T-helper 2 cell treated with Interferon-gamma antibody and Interleukin-4, amounts not matched to agents 5 μg/mL and 100 μg/mL, for 36 hours (primary cell): Measurements from ENCODE around the gene SSBP1.

Source experiments
- DNase-seq: peaks from one replicate; pipeline ENCODE4 v3.0.0; 2021; ENCODE audit warnings: low spot score
- H3K27ac Mint-ChIP-seq: one replicate; pipeline ENCODE4 v1.8.0; 2021; ENCODE audit warnings: mild to moderate bottlenecking, mixed read lengths
- H3K27me3 Mint-ChIP-seq: one replicate; pipeline ENCODE4 v1.8.0; 2021; ENCODE audit warnings: low read depth, mixed read lengths
- H3K36me3 Mint-ChIP-seq: one replicate; pipeline ENCODE4 v1.8.0; 2021; ENCODE audit warnings: low read depth, mixed read lengths
- H3K4me1 Mint-ChIP-seq: one replicate; pipeline ENCODE4 v1.8.0; 2021; ENCODE audit warnings: low read depth, mixed read lengths
- H3K4me3 Mint-ChIP-seq: one replicate; pipeline ENCODE4 v1.8.0; 2022; ENCODE audit warnings: mild to moderate bottlenecking, moderate library complexity, mixed read lengths
- H3K9me3 Mint-ChIP-seq: one replicate; pipeline ENCODE4 v1.8.0; 2021; ENCODE audit warnings: mixed read lengths

Gene SSBP1

GRCh38 chr7:141702047-141702567, 36.1 kb upstream of the SSBP1 start, which contains the start of gene DENND11:
Gene DENND11 (minus strand): TSS chr7:141702166. CDS start chr7:141702153, 13 bp downstream.
- H3K4me1 Mint-ChIP-seq = peaks cover 35% of the 10 kb centered on the region
- peaks cover 21% of the 10 kb centered on the region for H3K27me3 Mint-ChIP-seq
- no peaks in the 10 kb centered on the region for H3K9me3 Mint-ChIP-seq
- DNase-seq = peak; percentile 48
- H3K36me3 Mint-ChIP-seq = peaks cover 3% of the 10 kb centered on the region
- peak within 1 kb of the TSS; percentile 80 for H3K27ac Mint-ChIP-seq
- peak within 1 kb of the TSS; percentile 69 for H3K4me3 Mint-ChIP-seq

GRCh38 chr7:141702892-141703291, 35.3 kb upstream of the SSBP1 start:
- H3K27ac Mint-ChIP-seq = no peak overlapping the region
- H3K4me1 Mint-ChIP-seq = peaks cover 30% of the 10 kb centered on the region
- peaks cover 3% of the 10 kb centered on the region for H3K36me3 Mint-ChIP-seq
- DNase-seq = no peak
- no peaks in the 10 kb centered on the region for H3K9me3 Mint-ChIP-seq
- H3K4me3 Mint-ChIP-seq = no peak overlapping the region
- peaks cover 21% of the 10 kb centered on the region for H3K27me3 Mint-ChIP-seq

GRCh38 chr7:141704112-141704511, 34.0 kb upstream of the SSBP1 start:
- Mint-ChIP-seq H3K27ac (no peak overlapping the region), H3K27me3 (peaks cover 21% of the 10 kb centered on the region), H3K36me3 (peaks cover 3% of the 10 kb centered on the region), H3K4me1 (peaks cover 19% of the 10 kb centered on the region), H3K9me3 (no peaks in the 10 kb centered on the region), H3K4me3 (no peak overlapping the region)
- no peak for DNase-seq

GRCh38 chr7:141704741-141705140, 33.4 kb upstream of the SSBP1 start:
- Mint-ChIP-seq H3K4me1 (peaks cover 16% of the 10 kb centered on the region), H3K36me3 (peaks cover 3% of the 10 kb centered on the region), H3K4me3 (no peak overlapping the region), H3K27me3 (peaks cover 21% of the 10 kb centered on the region), H3K27ac (no peak overlapping the region), H3K9me3 (no peaks in the 10 kb centered on the region)
- no peak for DNase-seq

- Mint-ChIP-seq H3K4me3 (no peak overlapping the region), H3K9me3 (no peaks in the 10 kb centered on the region), H3K27ac (no peak overlapping the region), H3K36me3 (no peaks in the 10 kb centered on the region), H3K4me1 (peaks cover 4% of the 10 kb centered on the region), H3K27me3 (peaks cover 21% of the 10 kb centered on the region)
- DNase-seq = no peak
These were observed 31.7 kb upstream of the SSBP1 start for GRCh38 chr7:141706239-141707064.

- Mint-ChIP-seq H3K4me3 (no peak within 1 kb of the TSS), H3K27me3 (peaks cover 16% of the 10 kb centered on the region), H3K27ac (no peak within 1 kb of the TSS), H3K36me3 (no peaks in the 10 kb centered on the region), H3K9me3 (no peaks in the 10 kb centered on the region), H3K4me1 (peaks cover 4% of the 10 kb centered on the region)
- no peak for DNase-seq
These were observed 29.8 kb upstream of the SSBP1 start, which contains the start of gene WEE2 for GRCh38 chr7:141708351-141708750. Gene WEE2 (plus strand): TSS chr7:141708353. CDS start chr7:141708759, 406 bp downstream.

GRCh38 chr7:141709318-141709717, 28.8 kb upstream of the SSBP1 start:
- Mint-ChIP-seq H3K4me3 (no peak overlapping the region), H3K4me1 (peaks cover 4% of the 10 kb centered on the region), H3K36me3 (no peaks in the 10 kb centered on the region), H3K9me3 (no peaks in the 10 kb centered on the region), H3K27ac (no peak overlapping the region), H3K27me3 (peaks cover 12% of the 10 kb centered on the region)
- no peak for DNase-seq

GRCh38 chr7:141709749-141710148, 28.4 kb upstream of the SSBP1 start:
- H3K27ac Mint-ChIP-seq = no peak overlapping the region
- H3K4me3 Mint-ChIP-seq = no peak overlapping the region
- DNase-seq = no peak
- peaks cover 4% of the 10 kb centered on the region for H3K4me1 Mint-ChIP-seq
- peaks cover 11% of the 10 kb centered on the region for H3K27me3 Mint-ChIP-seq
- H3K36me3 Mint-ChIP-seq = no peaks in the 10 kb centered on the region
- H3K9me3 Mint-ChIP-seq = no peaks in the 10 kb centered on the region

- peaks cover 7% of the 10 kb centered on the region for H3K27me3 Mint-ChIP-seq
- no peaks in the 10 kb centered on the region for H3K9me3 Mint-ChIP-seq
- peaks cover 4% of the 10 kb centered on the region for H3K4me1 Mint-ChIP-seq
- H3K4me3 Mint-ChIP-seq = no peak overlapping the region
- no peaks in the 10 kb centered on the region for H3K36me3 Mint-ChIP-seq
- no peak overlapping the region for H3K27ac Mint-ChIP-seq
- no peak for DNase-seq
These were observed 27.9 kb upstream of the SSBP1 start for GRCh38 chr7:141710301-141710700.

GRCh38 chr7:141712603-141713255, 25.4 kb upstream of the SSBP1 start:
- H3K9me3 Mint-ChIP-seq = no peaks in the 10 kb centered on the region
- peaks cover 8% of the 10 kb centered on the region for H3K4me1 Mint-ChIP-seq
- no peak overlapping the region for H3K4me3 Mint-ChIP-seq
- H3K27ac Mint-ChIP-seq = no peak overlapping the region
- H3K36me3 Mint-ChIP-seq = no peaks in the 10 kb centered on the region
- H3K27me3 Mint-ChIP-seq = peaks cover 4% of the 10 kb centered on the region
- DNase-seq = no peak

GRCh38 chr7:141713890-141714289, 24.3 kb upstream of the SSBP1 start:
- Mint-ChIP-seq H3K9me3 (no peaks in the 10 kb centered on the region), H3K27ac (no peak overlapping the region), H3K4me3 (no peak overlapping the region), H3K27me3 (peaks cover 4% of the 10 kb centered on the region), H3K36me3 (no peaks in the 10 kb centered on the region), H3K4me1 (peaks cover 11% of the 10 kb centered on the region)
- no peak for DNase-seq

- Mint-ChIP-seq H3K4me3 (no peak overlapping the region), H3K36me3 (no peaks in the 10 kb centered on the region), H3K27ac (no peak overlapping the region), H3K9me3 (no peaks in the 10 kb centered on the region), H3K27me3 (peaks cover 4% of the 10 kb centered on the region), H3K4me1 (peaks cover 11% of the 10 kb centered on the region)
- DNase-seq = no peak
These were observed 23.6 kb upstream of the SSBP1 start for GRCh38 chr7:141714571-141714970.

GRCh38 chr7:141715018-141715417, 23.1 kb upstream of the SSBP1 start:
- Mint-ChIP-seq H3K4me1 (peaks cover 11% of the 10 kb centered on the region), H3K36me3 (no peaks in the 10 kb centered on the region)

More at GRCh38 chr7:141715018-141715417, 23.1 kb upstream of the SSBP1 start:
- Mint-ChIP-seq H3K27me3 (peaks cover 4% of the 10 kb centered on the region), H3K4me3 (no peak overlapping the region), H3K27ac (no peak overlapping the region), H3K9me3 (no peaks in the 10 kb centered on the region)
- no peak for DNase-seq
